ENCODE results near the gene CUL3.
"Not testable (repeated sequence)": the region's sequence is repeated elsewhere in the genome, so short reads cannot be mapped to it uniquely, and the experiment has no call there.

The CUL3 gene

DNA sequence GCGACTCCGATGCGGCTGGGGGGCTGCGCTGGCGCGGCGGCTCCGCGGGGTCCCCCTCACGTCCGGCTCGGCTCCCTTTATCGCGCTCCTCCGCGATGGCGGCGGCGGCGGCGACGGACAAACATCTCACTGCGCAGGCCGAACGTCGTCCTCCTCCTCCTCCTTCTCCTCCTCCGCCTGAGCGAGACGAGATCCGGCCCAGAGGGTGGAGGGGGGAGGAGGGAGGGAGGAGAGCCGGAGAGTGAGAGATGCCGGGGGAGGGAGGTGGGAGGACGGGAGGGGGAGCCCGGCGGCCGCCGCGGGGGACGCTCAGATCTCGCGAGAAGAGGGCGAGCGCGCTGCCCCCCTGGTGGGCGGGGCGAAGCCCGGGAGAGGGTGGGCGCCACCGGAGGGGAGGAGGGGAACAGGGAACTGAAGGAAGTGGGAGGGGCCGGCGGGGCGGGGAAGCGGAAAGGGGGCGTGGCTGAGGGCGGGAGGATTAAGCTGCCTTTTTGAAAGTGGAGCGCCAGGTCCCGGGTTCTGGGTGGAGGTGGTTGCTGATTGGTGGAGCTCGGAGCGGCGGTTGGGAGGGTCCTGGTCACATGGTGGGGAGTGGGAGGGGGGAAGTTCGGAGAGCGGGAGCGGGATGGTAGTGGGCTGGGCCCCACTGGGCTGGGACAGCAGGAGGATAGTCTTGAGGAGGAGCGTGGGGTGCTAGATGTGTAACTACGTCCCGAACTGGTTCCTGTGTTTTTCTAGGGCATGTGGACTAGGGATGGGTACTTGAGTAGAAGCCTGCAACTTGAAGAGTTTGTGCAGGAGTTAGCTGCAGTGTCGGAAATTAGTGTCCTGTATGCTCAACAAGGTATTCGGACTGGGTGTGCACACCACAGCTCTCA, at the start of gene CUL3:
Gene CUL3, minus strand, starts transcription at position 153 of the 878 bp plus-strand sequence. CDS start 354 bp downstream, outside the sequence.
- DNase-seq (ENCODE audit: extremely low read depth in 1 of 2, low read depth in 1 of 2), result peak; percentile 98 to 99

DNA sequence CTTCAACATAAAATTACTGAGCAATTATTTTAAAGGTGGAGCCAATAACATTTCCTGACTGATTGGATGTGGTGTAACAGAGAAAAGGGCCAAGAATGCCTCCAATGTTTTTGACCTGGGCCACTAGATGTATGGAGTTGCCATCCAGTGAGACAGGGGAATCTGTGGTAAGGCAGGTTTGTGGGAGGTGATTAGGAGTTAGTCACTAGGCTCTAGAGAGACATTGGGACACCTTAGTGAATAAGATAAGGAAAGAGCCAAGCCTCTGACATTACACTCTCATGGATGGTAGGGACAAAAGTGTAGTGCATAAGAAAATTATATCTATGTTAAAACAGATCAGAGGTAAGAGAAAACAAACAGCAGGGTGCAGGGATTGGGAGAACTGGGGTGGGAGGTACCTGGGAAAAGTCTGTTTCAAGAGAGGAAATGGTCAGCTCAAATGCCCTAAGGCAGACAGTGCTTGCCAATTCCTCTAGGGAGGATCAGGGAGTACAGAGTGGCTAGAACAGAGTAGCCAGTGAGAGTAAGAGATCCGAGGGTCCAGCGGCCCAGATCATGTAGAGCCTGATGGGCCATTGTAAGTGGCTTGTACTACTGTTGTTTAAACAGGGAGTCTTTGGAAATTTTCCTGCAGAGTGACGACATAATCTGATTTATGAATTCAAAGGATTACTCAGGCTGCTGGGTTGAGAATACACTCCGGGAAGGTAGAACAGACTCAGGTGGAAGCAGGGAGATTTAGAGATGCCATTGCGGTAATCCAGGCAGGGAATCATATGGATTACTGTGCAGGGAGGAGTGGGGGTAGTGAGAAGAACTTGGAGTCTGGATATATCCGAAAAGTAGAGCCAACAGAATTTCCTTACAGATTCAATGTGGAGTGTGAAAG, 45.7 kb upstream of the CUL3 start:
- no peak for DNase-seq (ENCODE audit: extremely low read depth in 1 of 2, low read depth in 1 of 2)

DNA sequence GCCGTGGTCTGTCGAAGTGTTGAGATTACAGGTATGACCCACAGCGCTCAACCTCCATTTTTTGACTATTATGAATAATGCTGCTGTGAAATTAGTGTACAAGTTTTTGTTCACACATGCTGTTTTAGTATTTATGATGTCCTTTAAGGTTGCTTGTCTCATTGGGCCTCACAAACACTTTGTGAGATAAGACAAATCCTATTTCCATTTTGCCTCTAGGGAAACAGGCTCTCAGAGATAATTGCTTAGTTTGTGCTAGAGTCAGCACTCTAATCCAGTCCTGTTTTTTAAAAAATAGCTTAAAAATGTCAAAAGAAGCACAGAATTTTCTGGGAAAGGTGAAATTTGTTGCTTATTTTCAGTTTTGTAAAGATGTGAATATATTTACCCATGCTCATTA, 43.3 kb upstream of the CUL3 start:
- DNase-seq (ENCODE audit: extremely low read depth in 1 of 2, low read depth in 1 of 2), result no peak

DNA sequence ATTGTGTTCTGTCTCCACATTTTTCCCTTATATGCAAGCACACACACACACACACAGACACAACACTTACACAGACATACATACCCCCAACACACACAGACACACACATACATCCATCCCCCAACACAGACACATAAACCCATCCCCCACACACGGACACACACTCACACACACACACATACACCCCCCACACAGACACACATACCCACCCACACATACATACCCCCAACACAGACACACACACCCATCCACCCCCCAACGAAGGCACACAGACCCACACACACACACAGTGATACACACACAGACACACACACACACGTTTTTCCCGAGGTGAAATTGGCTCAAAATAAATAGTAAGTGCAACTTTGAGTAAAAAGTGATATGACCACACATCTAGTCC, 41.6 kb upstream of the CUL3 start:
- DNase-seq (ENCODE audit: extremely low read depth in 1 of 2, low read depth in 1 of 2), result no peak

DNA sequence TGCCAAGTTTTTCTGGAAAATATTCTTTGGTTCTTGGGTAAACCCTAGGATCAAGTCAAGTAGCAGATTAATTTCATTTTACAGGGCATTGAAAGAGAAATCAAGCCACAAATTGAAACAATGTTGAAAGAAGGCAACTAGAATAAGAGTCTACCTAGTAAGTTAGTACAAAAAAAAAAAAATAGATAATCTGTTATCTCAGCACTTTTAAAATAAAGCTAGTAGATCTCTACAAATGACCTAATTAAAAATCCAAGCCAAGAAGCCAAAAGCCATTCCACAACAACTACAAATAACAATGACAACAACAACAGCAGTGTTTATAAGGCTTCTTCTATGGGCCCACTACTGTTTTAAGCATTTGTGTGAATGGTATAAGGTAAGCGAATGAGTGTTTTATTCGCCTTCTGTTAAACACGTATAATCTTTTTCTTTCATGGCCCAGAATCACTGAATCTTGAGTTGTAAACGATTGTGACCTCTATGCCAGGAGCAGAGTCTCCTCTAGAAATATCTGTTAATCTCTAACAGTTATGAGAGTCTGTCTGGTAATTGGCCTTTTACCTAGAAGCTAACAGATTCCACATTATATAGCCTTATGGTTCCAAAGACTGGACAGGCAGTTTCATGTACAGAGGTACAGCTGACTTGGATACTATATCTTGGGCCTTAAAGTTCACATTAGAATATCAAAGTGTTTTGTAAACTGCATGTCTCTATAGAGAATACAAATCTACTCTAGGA, 28.6 kb upstream of the CUL3 start:
- no peak for DNase-seq (ENCODE audit: extremely low read depth in 1 of 2, low read depth in 1 of 2)

DNA sequence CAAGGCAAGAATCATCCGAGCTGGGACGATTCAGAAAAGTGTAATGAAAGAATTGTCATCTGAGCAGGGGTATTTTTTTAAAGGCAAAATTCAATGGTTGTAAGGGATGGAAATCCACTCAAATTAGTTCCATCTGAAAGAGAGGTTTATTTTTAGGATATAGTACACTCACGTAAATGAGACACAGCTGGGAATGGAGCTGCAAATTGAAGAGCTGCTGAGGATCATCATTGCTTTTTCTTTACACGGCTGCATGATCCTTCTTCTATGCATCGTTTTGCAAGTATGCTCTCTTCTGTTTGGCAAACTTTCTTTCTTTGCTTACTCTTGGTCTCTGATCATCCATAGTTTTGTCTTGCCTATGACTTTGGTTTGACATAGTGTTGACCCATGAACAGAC, 27.4 kb upstream of the CUL3 start:
- no peak for DNase-seq (ENCODE audit: extremely low read depth in 1 of 2, low read depth in 1 of 2)

DNA sequence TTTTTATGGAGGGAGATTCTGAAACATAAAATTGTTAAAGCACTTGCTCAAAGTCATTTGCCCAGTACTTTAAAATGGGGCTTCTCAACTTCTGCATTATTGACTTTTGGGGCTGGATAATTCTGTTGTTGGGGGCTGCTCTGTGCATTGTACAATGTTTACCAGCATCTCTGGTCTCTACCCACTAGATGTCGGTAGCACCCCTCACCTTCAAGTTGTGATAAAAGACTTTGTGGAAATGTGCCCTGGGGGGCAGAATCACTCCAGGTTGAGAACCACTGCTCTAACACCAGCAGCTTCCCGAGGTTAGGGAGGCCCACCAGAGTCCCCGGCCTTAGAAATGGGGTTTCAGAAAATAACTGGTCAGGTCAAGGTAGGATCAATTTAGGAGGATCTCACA, 26.8 kb upstream of the CUL3 start:
- no peak for DNase-seq (ENCODE audit: extremely low read depth in 1 of 2, low read depth in 1 of 2)

DNA sequence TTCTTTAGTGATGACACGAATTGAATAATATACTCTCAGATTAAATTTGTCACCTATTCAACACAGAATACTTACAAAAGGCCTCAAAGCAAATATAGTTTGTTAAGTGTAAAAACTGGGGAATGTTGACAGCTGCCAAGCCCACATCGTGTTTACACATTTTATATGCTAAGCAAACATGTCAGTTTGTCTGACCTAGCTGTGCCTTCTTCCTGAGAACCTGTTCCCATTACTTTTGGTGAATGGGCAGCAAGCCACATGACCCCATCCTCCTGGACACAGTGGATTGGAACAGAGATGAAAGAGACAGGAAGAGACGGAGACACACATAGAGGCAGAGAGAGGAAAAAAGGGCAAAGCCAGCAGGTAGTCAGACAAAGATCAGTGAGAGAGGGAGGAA, 22.9 kb upstream of the CUL3 start:
- no peak for DNase-seq (ENCODE audit: extremely low read depth in 1 of 2, low read depth in 1 of 2)

DNA sequence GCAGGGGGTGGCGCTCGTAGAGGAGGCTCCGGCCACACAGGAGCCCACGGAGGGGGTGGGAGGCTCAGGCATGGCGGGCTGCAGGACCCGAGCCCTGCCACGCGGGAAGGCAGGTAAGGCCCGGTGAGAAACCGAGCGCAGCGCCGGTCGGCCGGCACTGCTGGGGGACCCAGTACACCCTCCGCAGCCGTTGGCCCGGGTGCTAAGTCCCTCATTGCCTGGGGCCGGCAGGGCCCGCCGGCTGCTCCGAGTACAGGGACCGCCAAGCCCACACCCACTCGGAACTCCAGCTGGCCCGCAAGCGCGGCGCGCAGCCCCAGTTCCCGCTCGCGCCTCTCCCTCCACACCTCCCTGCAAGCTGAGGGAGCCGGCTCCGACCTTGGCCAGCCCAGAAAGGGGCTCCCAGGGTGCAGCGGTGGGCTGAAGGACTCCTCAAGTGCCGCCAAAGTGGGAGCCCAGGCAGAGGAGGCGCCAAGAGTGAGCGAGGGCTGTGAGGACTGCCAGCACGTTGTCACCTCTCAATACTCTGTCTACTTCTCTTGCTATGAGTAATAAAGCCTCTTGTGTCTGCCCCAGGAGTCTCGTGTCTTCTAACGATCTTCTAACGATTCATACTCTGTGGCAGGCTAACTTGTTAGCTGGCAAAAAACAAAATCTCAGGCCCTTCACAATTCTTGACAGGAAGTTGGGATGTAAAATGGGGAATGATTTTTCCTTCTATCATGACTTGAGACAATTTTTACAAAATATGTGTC, 18.8 kb upstream of the CUL3 start:
- not testable (repeated sequence) for DNase-seq (ENCODE audit: extremely low read depth in 1 of 2, low read depth in 1 of 2)

DNA sequence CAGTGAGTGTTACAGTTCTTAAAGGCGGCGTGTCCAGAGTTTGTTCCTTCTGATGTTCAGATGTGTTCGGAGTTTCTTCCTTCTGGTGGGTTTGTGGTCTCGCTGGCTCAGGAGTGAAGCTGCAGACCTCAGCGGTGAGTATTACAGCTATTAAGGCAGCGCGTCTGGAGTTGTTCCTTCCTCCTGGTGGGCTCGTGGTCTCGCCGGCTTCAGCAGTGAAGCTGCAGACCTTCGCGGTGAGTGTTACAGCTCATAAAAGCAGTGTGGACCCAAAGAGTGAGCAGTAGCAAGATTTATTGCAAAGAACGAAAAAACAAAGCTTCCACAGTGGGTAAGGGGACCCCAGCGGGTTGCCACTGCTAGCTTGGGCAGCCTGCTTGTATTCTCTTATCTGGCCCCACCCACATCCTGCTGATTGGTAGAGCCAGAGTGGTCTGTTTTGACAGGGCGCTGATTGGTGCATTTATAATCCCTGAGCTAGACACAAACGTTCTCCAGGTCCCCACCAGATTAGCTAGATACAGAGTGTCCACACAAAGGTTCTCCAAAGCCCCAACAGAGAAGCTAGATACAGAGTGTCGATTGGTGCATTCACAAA, 17.7 kb upstream of the CUL3 start:
- not testable (repeated sequence) for DNase-seq (ENCODE audit: extremely low read depth in 1 of 2, low read depth in 1 of 2)

DNA sequence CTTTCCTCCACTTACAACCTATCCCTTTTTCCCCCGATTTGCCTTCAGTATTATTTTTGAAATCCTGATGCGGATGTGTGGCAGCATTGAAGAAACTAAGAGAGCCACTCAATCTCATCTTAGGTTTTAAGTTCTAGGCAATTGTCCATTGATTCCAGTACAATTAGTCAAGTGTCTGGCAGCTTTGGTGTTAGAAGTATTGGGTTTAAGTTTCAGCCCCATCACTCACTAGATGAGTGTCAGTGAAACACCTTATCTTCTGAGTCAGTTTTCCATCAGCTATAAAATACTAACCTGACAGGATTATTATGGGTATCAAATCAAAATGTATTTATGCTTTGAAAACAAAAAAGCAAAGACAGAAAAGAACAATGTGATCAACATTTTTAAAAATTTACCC, 16.8 kb upstream of the CUL3 start:
- no peak for DNase-seq (ENCODE audit: extremely low read depth in 1 of 2, low read depth in 1 of 2)

DNA sequence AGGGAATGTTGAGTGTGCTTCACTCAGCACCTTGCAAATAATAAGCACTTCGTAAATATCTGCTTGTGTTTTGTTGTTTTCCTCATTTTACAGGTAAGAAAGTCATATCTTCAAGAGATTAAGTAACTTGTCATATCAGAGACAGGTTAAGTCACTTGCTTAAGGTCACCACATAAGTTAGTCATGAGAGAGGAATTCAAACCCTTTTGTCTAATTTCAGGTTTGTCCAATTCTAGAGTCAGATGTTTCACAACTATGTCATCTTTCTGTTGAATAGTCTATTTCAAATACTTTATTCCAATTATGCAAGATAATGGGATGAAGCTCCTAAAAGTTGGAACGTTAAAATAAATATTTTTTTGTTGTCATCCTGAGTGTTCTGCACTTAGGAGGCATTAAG, 13.5 kb upstream of the CUL3 start:
- DNase-seq (ENCODE audit: extremely low read depth in 1 of 2, low read depth in 1 of 2), result no peak

DNA sequence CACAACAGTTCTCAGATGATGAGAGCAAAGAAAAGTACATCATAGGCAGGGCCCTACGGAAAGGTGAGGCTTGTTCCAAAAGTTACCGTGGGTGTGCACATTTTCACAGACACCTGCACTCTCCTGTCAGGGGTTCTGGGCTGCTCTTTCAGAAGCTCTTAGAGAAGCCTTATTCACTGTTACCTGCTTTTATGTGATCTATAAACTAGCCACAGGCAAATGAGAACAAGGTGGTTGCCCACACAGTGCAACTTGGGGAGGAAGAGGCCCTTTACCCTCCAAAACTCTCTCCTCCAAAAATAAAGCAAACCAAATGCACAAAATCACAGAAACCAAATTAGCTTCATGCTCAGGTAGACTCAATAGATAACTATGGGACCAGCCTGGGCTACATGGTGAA, 11.1 kb upstream of the CUL3 start:
- DNase-seq (ENCODE audit: extremely low read depth in 1 of 2, low read depth in 1 of 2), result no peak

DNA sequence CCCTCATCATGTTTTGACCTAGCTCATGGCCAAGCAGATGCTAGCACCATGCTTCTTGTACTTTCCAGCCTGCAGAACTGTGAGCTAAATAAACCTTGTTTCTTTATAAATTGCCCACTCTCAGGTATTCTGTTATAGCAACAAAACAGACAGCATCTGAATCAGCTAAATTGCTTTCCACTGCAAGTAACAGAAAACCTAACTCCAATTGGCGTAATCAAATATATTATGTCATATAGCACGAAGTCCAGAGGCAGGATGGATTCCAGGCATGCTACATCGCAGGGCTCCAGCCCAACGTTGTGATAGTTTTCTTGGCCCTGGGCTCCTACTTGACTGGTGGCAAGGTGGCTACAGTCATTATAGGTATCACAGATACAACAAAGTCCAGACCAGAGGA, 10.4 kb upstream of the CUL3 start:
- DNase-seq (ENCODE audit: extremely low read depth in 1 of 2, low read depth in 1 of 2), result no peak

DNA sequence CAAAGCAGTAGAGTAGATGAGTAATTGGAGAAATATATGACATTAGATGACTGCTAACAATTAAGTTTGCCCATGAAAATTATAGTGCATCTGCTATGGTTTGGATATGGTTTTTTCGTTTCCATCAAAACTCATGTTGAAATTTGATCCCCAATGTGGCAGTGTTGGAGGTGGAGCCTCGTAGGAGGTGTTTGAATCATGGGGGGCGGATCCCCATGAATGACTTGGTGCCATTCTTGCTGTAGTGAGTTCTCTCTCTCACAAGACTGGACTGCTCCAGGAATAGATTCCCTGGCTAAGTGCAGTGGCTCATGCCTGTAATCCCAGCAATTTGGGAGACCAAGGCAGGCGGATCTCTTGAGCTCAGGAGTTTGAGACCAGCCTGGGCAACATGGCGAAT, 9.7 kb upstream of the CUL3 start:
- DNase-seq (ENCODE audit: extremely low read depth in 1 of 2, low read depth in 1 of 2), result no peak

DNA sequence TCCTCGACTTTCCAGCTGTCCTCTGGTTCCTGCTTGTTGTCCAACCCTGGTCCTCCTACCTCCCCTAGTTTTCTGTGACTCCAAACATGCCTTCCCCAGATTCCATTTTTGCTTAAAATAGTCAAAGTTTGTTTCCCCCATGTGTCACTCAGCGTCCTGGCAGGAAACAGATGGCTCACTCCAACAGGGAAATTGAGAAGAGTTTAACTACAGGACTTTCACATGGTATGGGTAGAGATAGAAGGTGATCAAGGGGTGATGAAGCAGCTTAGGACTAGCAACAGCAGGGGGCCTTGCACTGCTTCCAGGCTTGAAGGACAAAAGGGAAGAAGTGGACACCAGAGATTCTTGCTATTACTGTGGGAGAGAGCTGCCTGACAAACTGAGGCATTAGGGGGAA, 6.1 kb upstream of the CUL3 start:
- DNase-seq (ENCODE audit: extremely low read depth in 1 of 2, low read depth in 1 of 2), result no peak

DNA sequence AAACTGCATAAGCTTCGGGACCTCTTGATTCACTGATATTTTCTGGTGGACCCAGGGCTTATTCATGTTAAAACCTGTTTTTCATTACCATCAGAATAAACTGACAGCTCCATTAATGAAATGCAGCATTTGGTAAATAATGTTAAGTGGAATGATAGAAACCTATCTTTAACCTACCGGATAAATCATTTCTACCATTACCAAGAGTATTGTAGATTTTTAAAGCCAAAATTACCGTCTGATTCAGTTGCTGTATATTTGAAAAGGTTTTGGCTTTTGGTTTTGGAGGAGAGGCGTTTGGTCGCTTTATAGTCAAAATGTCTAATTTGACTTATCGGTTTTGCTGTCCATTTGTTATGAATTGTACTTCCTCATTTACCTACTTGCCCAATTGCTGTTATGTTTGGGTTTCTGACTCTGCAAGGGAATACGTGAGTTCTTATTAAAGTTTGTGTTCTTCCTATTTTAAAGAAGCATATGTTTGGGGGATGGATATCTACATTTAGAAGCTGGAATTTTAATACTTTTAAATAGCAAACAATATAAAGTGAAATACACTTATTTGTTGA, 1.0 kb upstream of the CUL3 start:
- no peak for DNase-seq (ENCODE audit: extremely low read depth in 1 of 2, low read depth in 1 of 2)

DNA sequence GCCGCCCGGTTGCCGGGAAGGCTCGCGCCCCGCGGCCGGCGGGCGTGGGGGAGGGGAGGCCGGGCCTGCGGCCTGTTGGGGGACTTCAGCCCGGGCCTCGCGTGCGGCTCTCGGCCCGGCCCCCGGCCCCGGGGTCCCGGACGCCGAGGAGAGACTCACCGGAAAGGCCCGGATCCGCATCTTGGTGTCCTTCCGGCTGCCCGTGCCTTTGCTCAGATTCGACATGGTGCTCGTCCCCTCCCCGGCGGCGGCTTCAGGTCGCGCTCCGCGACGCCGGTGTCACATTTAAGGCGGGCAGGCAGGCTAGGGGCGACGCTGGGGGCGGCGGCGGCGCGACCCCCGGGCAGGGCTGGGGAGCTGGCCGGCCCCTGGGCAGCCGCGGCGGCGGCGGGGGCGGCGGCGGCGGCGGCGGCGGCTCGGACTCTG, 365 bp downstream of the CUL3 start:
- DNase-seq (ENCODE audit: extremely low read depth in 1 of 2, low read depth in 1 of 2), result peak in 1 of 2 donors; percentile 33

DNA sequence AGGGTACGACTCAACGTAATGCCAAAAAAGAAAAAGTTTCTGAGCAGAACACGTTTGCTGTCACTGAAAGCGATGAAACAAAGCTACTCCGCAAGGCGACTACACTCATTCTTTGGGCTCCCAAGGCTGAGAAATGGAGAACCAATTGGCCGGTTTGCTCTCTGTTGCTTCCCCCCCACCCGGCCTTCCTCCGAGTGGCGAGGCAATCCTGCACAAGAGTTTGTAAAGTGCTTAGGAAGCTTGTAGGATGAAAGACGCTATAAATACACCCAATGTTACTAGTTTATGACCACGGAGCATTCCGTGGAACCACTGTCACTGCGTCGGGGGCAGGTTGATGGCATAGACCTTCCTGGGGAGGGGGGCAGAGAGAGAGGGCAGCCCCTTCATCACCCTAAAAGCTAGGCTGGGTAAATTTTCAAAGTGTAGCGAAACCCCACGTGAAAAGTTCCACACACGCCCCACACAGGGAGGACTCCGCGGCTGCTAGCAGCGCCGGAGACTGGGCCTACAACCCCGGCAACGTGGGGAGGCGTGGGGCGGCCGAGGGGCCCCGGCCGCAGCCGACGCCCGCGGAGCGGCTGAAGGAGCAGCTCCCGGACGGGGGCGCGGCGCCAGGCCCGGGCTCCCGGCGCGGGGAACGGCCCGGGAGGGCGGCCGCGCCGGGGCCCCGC, 915 bp downstream of the CUL3 start:
- DNase-seq (ENCODE audit: extremely low read depth in 1 of 2, low read depth in 1 of 2), result no peak

Measured in activated CD8-positive, alpha-beta memory T cell treated with anti-CD3 and anti-CD28 coated beads for 1 hour (primary cell).